Fibroblast of lung (primary cell): ENCODE measurements around the gene ARPC5L.

Experiments used
- CTCF ChIP-seq, 2 donors: IDR thresholded peaks in 1 of 2; conservative IDR thresholded peaks in 1 of 2; 1 replicate in 1 of 2; 2 replicates in 1 of 2; pipeline ENCODE4 v1.5.1; 2011 to 2012; ENCODE audit warnings: low read length in 2 of 2, control low read depth in 1 of 2, inconsistent platforms in 1 of 2, low read depth in 1 of 2, mild to moderate bottlenecking in 1 of 2
- EZH2 ChIP-seq: IDR thresholded peaks from 2 replicates; pipeline ENCODE4 v1.5.1; 2012; ENCODE audit warnings: low read length, control low read depth, mild to moderate bottlenecking; ENCODE audit errors: missing control alignments

- TF ChIP-seq CTCF (conservative IDR thresholded peaks at IDR 0.05 in 1 of 2, IDR thresholded peaks at IDR 0.05 in 1 of 2; ENCODE audit: low read depth in 1 of 2, low read length in 2 of 2) (no peak), EZH2 (no peak)
Observed at GRCh38 chr9:124881138-124881743, 19.3 kb downstream of the ARPC5L start.
